ENCODE results near the gene GRM4.

GRM4 gene

DNA sequence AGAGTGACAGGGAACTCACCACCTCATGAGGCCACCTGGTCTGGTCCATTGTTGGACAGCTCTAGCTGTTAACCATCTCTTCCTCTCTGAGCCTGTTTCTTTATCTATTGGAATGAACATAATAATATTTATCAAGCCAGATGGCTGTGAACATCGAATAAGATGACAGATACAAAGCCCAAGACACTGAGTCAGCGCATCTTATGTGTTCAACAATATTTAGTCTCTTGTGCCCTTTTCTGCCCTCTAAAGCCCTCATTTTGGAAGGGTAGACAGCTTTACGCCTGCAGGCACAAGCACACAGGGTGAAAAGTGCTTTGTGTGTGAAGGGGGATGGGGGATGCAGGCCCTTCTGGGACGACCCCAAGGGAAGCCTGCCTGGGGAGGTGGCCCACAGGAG lies 164.0 kb downstream of the GRM4 start:
- Histone ChIP-seq H3K9ac (ENCODE audit: insufficient read length) (no peak overlapping the region), H3K4me3 (no peak overlapping the region), H3K36me3 (ENCODE audit: insufficient read depth, low read length) (no peaks in the 10 kb centered on the region), H3K27ac (0 out of 2 replicates have a peak overlapping the region, but pooled peaks have one; percentile 84), H3K9me3 (ENCODE audit: low read depth, low read length) (no peaks in the 10 kb centered on the region)
- TF ChIP-seq FOXP2 (optimal IDR thresholded peaks at IDR 0.05; ENCODE audit: control extremely low read depth, extremely low read length, insufficient read depth): no peak
- DNase-seq (ENCODE audit: low read depth, low spot score): no peak

- no peak for TF ChIP-seq EZH2 (IDR thresholded peaks at IDR 0.05)
- no peak for TF ChIP-seq POLR2AphosphoS5 (IDR thresholded peaks at IDR 0.05; ENCODE audit: borderline replicate concordance, low read depth, low read length)
- no peak for TF ChIP-seq FOXP2 (optimal IDR thresholded peaks at IDR 0.05; ENCODE audit: control extremely low read depth, extremely low read length, insufficient read depth)
- no peaks in the 10 kb centered on the region for H3K36me3 ChIP-seq (ENCODE audit: insufficient read depth, low read length)
- no peak overlapping the region for H3K4me3 ChIP-seq
- H3K9ac ChIP-seq (ENCODE audit: insufficient read length): no peak overlapping the region
- no peaks in the 10 kb centered on the region for H3K9me3 ChIP-seq (ENCODE audit: low read depth, low read length)
- peak overlapping the region; percentile 84 for H3K27ac ChIP-seq
- DNase-seq (ENCODE audit: low read depth, low spot score): no peak
Observed at GRCh38 chr6:33981421-33981820, 164.5 kb downstream of the GRM4 start.

DNA sequence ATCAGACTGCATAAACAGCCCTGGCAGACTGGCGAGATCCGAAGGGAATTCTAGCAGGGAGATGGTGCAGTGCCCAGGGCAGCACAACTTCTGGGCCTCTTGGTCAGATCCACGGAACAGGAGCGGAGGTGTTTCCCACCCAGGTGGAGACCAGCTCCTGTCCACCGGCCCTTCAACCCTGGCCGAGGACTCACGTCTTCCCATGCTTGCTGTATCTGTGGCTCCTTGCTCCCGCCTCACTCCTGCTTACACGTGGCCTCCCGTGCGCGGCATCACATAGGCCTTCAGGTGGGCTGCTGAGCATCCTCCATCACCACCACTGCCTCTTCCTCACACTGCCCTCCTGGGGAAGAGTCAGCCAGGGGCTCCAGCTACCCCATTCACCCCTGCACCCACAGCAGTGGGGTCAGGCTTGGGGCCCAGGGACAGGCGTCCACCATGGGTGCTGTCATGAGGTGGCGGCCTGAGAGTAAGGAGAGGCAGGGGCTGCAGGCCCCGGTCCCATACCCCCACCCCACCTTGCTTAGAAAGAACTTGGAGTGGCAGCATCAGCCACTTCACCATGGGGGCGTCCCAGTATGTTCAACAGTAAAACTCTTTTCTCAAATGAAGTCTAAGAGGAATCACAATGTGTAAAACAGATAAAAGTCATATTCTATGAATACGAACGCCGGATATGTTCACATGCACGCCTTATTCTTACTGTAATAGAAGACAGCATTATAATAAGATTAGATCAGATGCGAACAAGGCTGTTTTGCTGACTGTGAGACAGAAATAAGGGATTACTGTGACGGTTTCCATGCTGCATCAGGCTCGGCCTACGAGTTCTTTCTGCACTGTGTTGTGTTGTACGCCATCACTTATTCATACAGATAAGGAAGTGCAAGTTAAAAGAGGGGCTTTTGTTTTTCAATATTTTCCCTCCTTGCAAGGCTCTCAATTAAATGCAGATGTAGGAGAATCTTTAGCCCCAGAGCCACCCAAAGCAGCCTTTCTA lies 165.4 kb downstream of the GRM4 start:
- Histone ChIP-seq H3K27ac (peak overlapping the region; percentile 84), H3K9me3 (ENCODE audit: low read depth, low read length) (no peaks in the 10 kb centered on the region), H3K9ac (ENCODE audit: insufficient read length) (no peak overlapping the region), H3K4me3 (no peak overlapping the region), H3K36me3 (ENCODE audit: insufficient read depth, low read length) (no peaks in the 10 kb centered on the region)
- no peak for DNase-seq (ENCODE audit: low read depth, low spot score)
- TF ChIP-seq POLR2AphosphoS5 (IDR thresholded peaks at IDR 0.05; ENCODE audit: borderline replicate concordance, low read depth, low read length) (no peak), FOXP2 (optimal IDR thresholded peaks at IDR 0.05; ENCODE audit: control extremely low read depth, extremely low read length, insufficient read depth) (no peak), EZH2 (IDR thresholded peaks at IDR 0.05) (no peak)

DNA sequence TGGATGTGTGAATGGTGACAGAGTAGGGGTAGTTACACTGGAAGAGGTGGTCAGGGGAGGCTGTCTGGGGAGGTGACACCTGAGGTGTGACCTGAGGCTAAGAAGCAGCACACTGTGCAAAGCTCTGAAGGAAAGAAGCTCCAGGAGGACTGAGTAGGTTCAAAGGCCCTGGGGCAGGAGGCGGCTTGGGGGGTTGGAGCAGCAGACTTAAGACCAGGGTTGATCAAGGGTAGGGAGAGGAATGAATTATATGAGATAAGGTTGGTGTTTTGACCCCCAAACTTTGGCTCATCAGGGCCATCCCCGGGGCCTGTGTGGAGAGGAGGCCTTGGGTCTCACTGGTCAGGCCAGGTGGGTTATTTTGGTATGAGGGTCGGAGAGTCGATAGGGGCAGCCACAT lies 166.1 kb downstream of the GRM4 start:
- no peak overlapping the region for H3K27ac ChIP-seq
- no peak for TF ChIP-seq POLR2AphosphoS5 (IDR thresholded peaks at IDR 0.05; ENCODE audit: borderline replicate concordance, low read depth, low read length)
- TF ChIP-seq FOXP2 (optimal IDR thresholded peaks at IDR 0.05; ENCODE audit: control extremely low read depth, extremely low read length, insufficient read depth): no peak
- TF ChIP-seq EZH2 (IDR thresholded peaks at IDR 0.05): no peak
- DNase-seq (ENCODE audit: low read depth, low spot score): no peak

DNA sequence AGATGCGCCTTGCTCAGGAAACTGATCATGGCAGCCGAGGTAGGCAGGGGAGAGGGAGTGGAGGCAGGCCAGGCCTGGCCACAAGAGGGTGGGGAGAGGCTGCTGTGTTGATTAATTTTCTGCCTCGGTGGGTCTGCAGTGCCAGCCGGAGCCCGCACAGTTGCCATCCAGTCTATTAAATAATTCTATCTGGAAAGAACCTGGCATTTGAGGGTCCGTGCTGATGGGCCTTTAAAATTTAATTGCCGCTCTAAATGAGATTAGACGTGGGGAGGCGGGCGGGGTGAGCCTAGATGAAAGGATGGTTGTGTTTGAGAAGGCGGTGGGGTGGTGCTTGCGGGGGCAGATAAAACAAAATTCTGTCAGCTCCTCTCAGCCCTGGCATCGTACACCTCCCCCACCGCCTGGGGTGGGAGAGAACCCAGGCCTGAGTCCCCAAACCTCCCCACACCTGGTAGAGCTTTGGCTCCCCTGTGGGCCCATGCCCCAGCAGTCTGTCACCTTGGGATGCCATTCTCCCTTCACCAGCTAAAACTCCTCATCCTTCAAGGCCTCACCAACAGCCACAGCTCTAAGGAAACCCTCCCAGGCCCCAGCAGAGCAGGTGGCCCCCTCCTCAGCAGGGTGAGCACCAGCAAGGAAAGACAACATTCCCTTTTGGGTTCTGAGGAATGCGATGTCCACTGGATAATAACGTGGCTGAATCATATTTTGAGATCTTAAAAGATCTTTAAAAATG lies 167.3 kb downstream of the GRM4 start:
- no peak for DNase-seq (ENCODE audit: low read depth, low spot score)
- Histone ChIP-seq H3K9ac (ENCODE audit: insufficient read length) (no peak overlapping the region), H3K27ac (no peak overlapping the region), H3K4me3 (no peak overlapping the region), H3K36me3 (ENCODE audit: insufficient read depth, low read length) (no peaks in the 10 kb centered on the region), H3K9me3 (ENCODE audit: low read depth, low read length) (no peaks in the 10 kb centered on the region)
- no peak for TF ChIP-seq POLR2AphosphoS5 (IDR thresholded peaks at IDR 0.05; ENCODE audit: borderline replicate concordance, low read depth, low read length)
- TF ChIP-seq FOXP2 (optimal IDR thresholded peaks at IDR 0.05; ENCODE audit: control extremely low read depth, extremely low read length, insufficient read depth): no peak
- TF ChIP-seq EZH2 (IDR thresholded peaks at IDR 0.05): no peak

More for the DNA sequence above, 166.1 kb downstream of the GRM4 start:
- Histone ChIP-seq H3K36me3 (ENCODE audit: insufficient read depth, low read length) (no peaks in the 10 kb centered on the region), H3K4me3 (no peak overlapping the region), H3K9ac (ENCODE audit: insufficient read length) (no peak overlapping the region), H3K9me3 (ENCODE audit: low read depth, low read length) (no peaks in the 10 kb centered on the region)

- no peak overlapping the region for H3K27ac ChIP-seq
- H3K9me3 ChIP-seq (ENCODE audit: low read depth, low read length): no peaks in the 10 kb centered on the region
- no peak for DNase-seq (ENCODE audit: low read depth, low spot score)
- H3K9ac ChIP-seq (ENCODE audit: insufficient read length): no peak overlapping the region
- H3K36me3 ChIP-seq (ENCODE audit: insufficient read depth, low read length): no peaks in the 10 kb centered on the region
- H3K4me3 ChIP-seq: no peak overlapping the region
- TF ChIP-seq POLR2AphosphoS5 (IDR thresholded peaks at IDR 0.05; ENCODE audit: borderline replicate concordance, low read depth, low read length): no peak
- no peak for TF ChIP-seq FOXP2 (optimal IDR thresholded peaks at IDR 0.05; ENCODE audit: control extremely low read depth, extremely low read length, insufficient read depth)
- no peak for TF ChIP-seq EZH2 (IDR thresholded peaks at IDR 0.05)
Observed at GRCh38 chr6:33977606-33978411, 168.1 kb downstream of the GRM4 start.

GRCh38 chr6:33976437-33977360 lies 169.2 kb downstream of the GRM4 start:
- TF ChIP-seq FOXP2 (optimal IDR thresholded peaks at IDR 0.05; ENCODE audit: control extremely low read depth, extremely low read length, insufficient read depth) (no peak), POLR2AphosphoS5 (IDR thresholded peaks at IDR 0.05; ENCODE audit: borderline replicate concordance, low read depth, low read length) (no peak), EZH2 (IDR thresholded peaks at IDR 0.05) (no peak)
- H3K36me3 ChIP-seq (ENCODE audit: insufficient read depth, low read length): no peaks in the 10 kb centered on the region
- H3K9me3 ChIP-seq (ENCODE audit: low read depth, low read length): no peaks in the 10 kb centered on the region
- H3K4me3 ChIP-seq: no peak overlapping the region
- no peak overlapping the region for H3K9ac ChIP-seq (ENCODE audit: insufficient read length)
- H3K27ac ChIP-seq: no peak overlapping the region
- no peak for DNase-seq (ENCODE audit: low read depth, low spot score)

All from SK-N-MC (cell line).